ENCODE data around the gene KIAA0825.
"Not testable (repeated sequence)": the region's sequence is repeated elsewhere in the genome, so short reads cannot be mapped to it uniquely, and the experiment has no call there.

KIAA0825 gene

GRCh38 chr5:94240134-94240533 lies 378.3 kb downstream of the KIAA0825 start:
- DNase-seq, result no peak

- DNase-seq, result no peak
Measured at GRCh38 chr5:94239266-94239665, 379.1 kb downstream of the KIAA0825 start.

- DNase-seq, result no peak
Measured at GRCh38 chr5:94234987-94235386, 383.4 kb downstream of the KIAA0825 start.

- no peak for DNase-seq
Measured at GRCh38 chr5:94228791-94229190, 389.6 kb downstream of the KIAA0825 start.

- DNase-seq, result no peak
Measured at GRCh38 chr5:94223235-94223634, 395.2 kb downstream of the KIAA0825 start.

- no peak for DNase-seq
Measured at GRCh38 chr5:94218374-94218773, 400.0 kb downstream of the KIAA0825 start.

- DNase-seq, result no peak
Measured at GRCh38 chr5:94217745-94218144, 400.7 kb downstream of the KIAA0825 start.

- DNase-seq, result no peak
Measured at GRCh38 chr5:94217216-94217615, 401.2 kb downstream of the KIAA0825 start.

- DNase-seq, result no peak
Measured at GRCh38 chr5:94212476-94212875, 405.9 kb downstream of the KIAA0825 start.

GRCh38 chr5:94209774-94210355 lies 408.5 kb downstream of the KIAA0825 start:
- no peak for DNase-seq

- DNase-seq, result no peak
Measured at GRCh38 chr5:94209272-94209671, 409.1 kb downstream of the KIAA0825 start.

- no peak for DNase-seq
Measured at GRCh38 chr5:94199566-94199965, 418.8 kb downstream of the KIAA0825 start.

GRCh38 chr5:94197970-94198369 lies 420.4 kb downstream of the KIAA0825 start:
- DNase-seq, result no peak

- DNase-seq, result no peak
Measured at GRCh38 chr5:94196953-94197352, 421.5 kb downstream of the KIAA0825 start.

GRCh38 chr5:94192658-94193391 lies 425.6 kb downstream of the KIAA0825 start:
- no peak for DNase-seq

- DNase-seq, result no peak
Measured at GRCh38 chr5:94191604-94192003, 426.8 kb downstream of the KIAA0825 start.

GRCh38 chr5:94188725-94189124 lies 429.7 kb downstream of the KIAA0825 start:
- no peak for DNase-seq

GRCh38 chr5:94184870-94185269 lies 433.5 kb downstream of the KIAA0825 start:
- DNase-seq, result no peak

GRCh38 chr5:94181895-94182294 lies 436.5 kb downstream of the KIAA0825 start:
- no peak for DNase-seq

- no peak for DNase-seq
Measured at GRCh38 chr5:94180761-94181160, 437.6 kb downstream of the KIAA0825 start.

GRCh38 chr5:94175912-94176311 lies 442.5 kb downstream of the KIAA0825 start:
- no peak for DNase-seq

- no peak for DNase-seq
Measured at GRCh38 chr5:94174748-94175411, 443.5 kb downstream of the KIAA0825 start.

GRCh38 chr5:94173100-94173499 lies 445.3 kb downstream of the KIAA0825 start:
- no peak for DNase-seq

- not testable (repeated sequence) for DNase-seq
Measured at GRCh38 chr5:94171070-94171469, 447.3 kb downstream of the KIAA0825 start.

Data from inflammatory macrophage (primary cell).